ENCODE results near the gene NDE1. TPM values are rescaled to one million over a fixed set of nuclear protein-coding genes. Genes with fewer than 3 reads are reported as not detected.

NDE1 gene
- total RNA-seq, 2 experiments from 2014 or later = 88.9 to 141 TPM

GRCh38 chr16:15643048-15643945, 6.7 kb upstream of the NDE1 start, which contains the start of gene MARF1:
MARF1 (minus strand) TSS chr16:15643154; CDS start chr16:15639233, 3,921 bp downstream.
- H3K4me1 ChIP-seq (ENCODE audit: insufficient read depth, low read length, poor library complexity, severe bottlenecking) = peaks cover 68% of the 10 kb centered on the region
- CTCF ChIA-PET (ENCODE audit: unreplicated experiment) = interaction anchor here (0.6 kb wide), 1 partner anchor 409 kb away, joined by 4 read pairs; no protein-coding TSS in a partner anchor
- H3K9me2 ChIP-seq (ENCODE audit: insufficient read depth, low read length) = no peaks in the 10 kb centered on the region
- peak within 1 kb of the TSS; percentile 99 for H3K4me2 ChIP-seq (ENCODE audit: low read length)
- peak; percentile 96 for DNase-seq (ENCODE audit: low spot score)
- peak within 1 kb of the TSS; percentile 78 for H2AFZ ChIP-seq (ENCODE audit: low read length)
- POLR2A ChIA-PET = interaction anchor here (1.0 to 2.6 kb wide), 5 partner anchors 9 to 218 kb away, joined by 3 to 12 read pairs (median 4); no protein-coding TSS in a partner anchor
- BruUV-seq (replicated peaks) = TSS peak; percentile 88
- peak within 1 kb of the TSS; percentile 89 for H3K27ac ChIP-seq (ENCODE audit: low read depth, low read length, poor library complexity, severe bottlenecking)
- intact Hi-C loops (cut with micrococcal nuclease; ENCODE audit: unreplicated experiment) = loop anchor here (2.0 to 10.0 kb wide), 2 partner anchors 52 to 462 kb away; no protein-coding TSS in a partner anchor
- H3K9me3 ChIP-seq (ENCODE audit: low read length) = no peaks in the 10 kb centered on the region
- peaks cover 36% of the 10 kb centered on the region for H3K79me2 ChIP-seq (ENCODE audit: insufficient read depth, low read depth, low read length)
- H3K4me3 ChIP-seq (ENCODE audit: low read depth, low read length, poor library complexity, severe bottlenecking) = peak within 1 kb of the TSS; percentile 89
- TF ChIP-seq EZH2phosphoT487 (IDR thresholded peaks at IDR 0.05; ENCODE audit: borderline replicate concordance, low read depth, low read length) (no peak), CTCF (conservative IDR thresholded peaks at IDR 0.05; ENCODE audit: low read length) (peak; percentile 74)
- peaks cover 7% of the 10 kb centered on the region for H3K36me3 ChIP-seq (ENCODE audit: insufficient read depth, low read length)
- H4K20me1 ChIP-seq (ENCODE audit: insufficient read depth, low read length) = no peaks in the 10 kb centered on the region

- CTCF ChIA-PET (ENCODE audit: unreplicated experiment) = no interaction called here
- Histone ChIP-seq H3K79me2 (ENCODE audit: insufficient read depth, low read depth, low read length) (peaks cover 31% of the 10 kb centered on the region), H3K4me2 (ENCODE audit: low read length) (peak overlapping the region; percentile 86), H3K4me1 (ENCODE audit: insufficient read depth, low read length, poor library complexity, severe bottlenecking) (peaks cover 62% of the 10 kb centered on the region), H3K36me3 (ENCODE audit: insufficient read depth, low read length) (peaks cover under 1% of the 10 kb centered on the region; the same call in 1 of the 2 replicates), H4K20me1 (ENCODE audit: insufficient read depth, low read length) (no peaks in the 10 kb centered on the region), H3K9me2 (ENCODE audit: insufficient read depth, low read length) (no peaks in the 10 kb centered on the region), H2AFZ (ENCODE audit: low read length) (peak overlapping the region; percentile 78; the same call in 1 of the 2 replicates), H3K27ac (ENCODE audit: low read depth, low read length, poor library complexity, severe bottlenecking) (peak overlapping the region; percentile 89), H3K4me3 (ENCODE audit: low read depth, low read length, poor library complexity, severe bottlenecking) (peak overlapping the region; percentile 89), H3K9me3 (ENCODE audit: low read length) (no peaks in the 10 kb centered on the region)
- intact Hi-C loops (cut with micrococcal nuclease; ENCODE audit: unreplicated experiment) = loop anchor here (2.0 to 10.0 kb wide), 2 partner anchors 53 to 461 kb away; no protein-coding TSS in a partner anchor
- POLR2A ChIA-PET = interaction anchor here (1.0 to 2.6 kb wide), 2 partner anchors 10 to 15 kb away, joined by 3 to 12 read pairs; no protein-coding TSS in a partner anchor
- peak; percentile 15 for DNase-seq (ENCODE audit: low spot score)
- TF ChIP-seq CTCF (conservative IDR thresholded peaks at IDR 0.05; ENCODE audit: low read length) (no peak), EZH2phosphoT487 (IDR thresholded peaks at IDR 0.05; ENCODE audit: borderline replicate concordance, low read depth, low read length) (no peak)
- no TSS peak for BruUV-seq (replicated peaks)
These were observed 6.1 kb upstream of the NDE1 start for GRCh38 chr16:15643946-15644250.

All from OCI-LY7 (cell line).